OCI-LY7 (cell line): ENCODE results near the gene EMILIN1. TPM values are rescaled to one million over a fixed set of nuclear protein-coding genes. Genes with fewer than 3 reads are reported as not detected.
A peak's percentile ranks its signal among the peaks of the same experiment; 100 is the strongest.

Source experiments
- BruUV-seq: library from RNA; stranded (reverse); fragments of 400-500 nt; replicated peaks from 2 replicates; lab custom pipeline; 2021; lab: Mats Ljungman, UMichigan
- CTCF ChIA-PET: fragments of 300-600 bp; sonication (Branson Sonifier 250); formaldehyde crosslinking; loops from one replicate; lab custom pipeline; 2022; ENCODE audit warnings: antibody characterized with exemption; ENCODE audit not compliant: unreplicated experiment; lab: Charles Lee
- POLR2A ChIA-PET: fragments of 300-600 bp; sonication (Branson Sonifier 250); formaldehyde crosslinking; loops from one replicate; lab custom pipeline; 2022; ENCODE audit warnings: antibody characterized with exemption; lab: Charles Lee
- DNase-seq: peaks from one replicate; pipeline ENCODE4 v3.0.0-alpha.2; 2015; ENCODE audit warnings: low spot score
- H2AFZ ChIP-seq: fragments of 200-600 bp; sonication (generic), shearing (Covaris generic); 2 replicates; pipeline ENCODE4 v1.6.1; 2014; ENCODE audit warnings: mild to moderate bottlenecking, antibody characterized with exemption, low read length, moderate library complexity
- H3K27ac ChIP-seq: fragments of 200-600 bp; sonication (generic); 2 replicates; pipeline ENCODE4 v1.5.1; 2014; ENCODE audit warnings: mixed run types, low read depth, mild to moderate bottlenecking, moderate library complexity, low read length, inconsistent platforms; ENCODE audit not compliant: poor library complexity, severe bottlenecking
- H3K36me3 ChIP-seq: fragments of 200-600 bp; sonication (generic); 2 replicates; pipeline ENCODE4 v1.6.1; 2014; ENCODE audit warnings: mild to moderate bottlenecking, antibody characterized with exemption, low read length, moderate library complexity, mixed read lengths; ENCODE audit not compliant: insufficient read depth
- H3K4me1 ChIP-seq: fragments of 200-600 bp; sonication (generic); 2 replicates; pipeline ENCODE4 v1.5.1; 2014; ENCODE audit warnings: mild to moderate bottlenecking, low read length; ENCODE audit not compliant: insufficient read depth, poor library complexity, severe bottlenecking
- H3K4me2 ChIP-seq: fragments of 200-600 bp; sonication (generic); 2 replicates; pipeline ENCODE4 v1.6.1; 2014; ENCODE audit warnings: mild to moderate bottlenecking, low read length
- H3K4me3 ChIP-seq: fragments of 200-600 bp; sonication (generic); 2 replicates; pipeline ENCODE4 v1.5.1; 2014; ENCODE audit warnings: mild to moderate bottlenecking, low read depth, low read length; ENCODE audit not compliant: poor library complexity, severe bottlenecking
- H3K79me2 ChIP-seq: fragments of 200-600 bp; sonication (generic); 2 replicates; pipeline ENCODE4 v1.6.1; 2016; ENCODE audit warnings: low read depth, mild to moderate bottlenecking, low read length, moderate library complexity, mixed read lengths; ENCODE audit not compliant: insufficient read depth
- H3K9me2 ChIP-seq: fragments of 200-600 bp; sonication (generic); 2 replicates; pipeline ENCODE4 v1.6.1; 2016; ENCODE audit warnings: mild to moderate bottlenecking, low read length, mixed read lengths; ENCODE audit not compliant: insufficient read depth
- H3K9me3 ChIP-seq: fragments of 200-600 bp; sonication (generic); 2 replicates; pipeline ENCODE4 v1.6.1; 2014; ENCODE audit warnings: mild to moderate bottlenecking, mixed run types, low read length, mixed read lengths
- H4K20me1 ChIP-seq: fragments of 200-600 bp; sonication (generic); 2 replicates; pipeline ENCODE4 v1.6.1; 2014; ENCODE audit warnings: mild to moderate bottlenecking, antibody characterized with exemption, low read length, moderate library complexity, mixed read lengths; ENCODE audit not compliant: insufficient read depth
- EZH2phosphoT487 ChIP-seq: fragments of 200-600 bp; sonication (generic); IDR thresholded peaks from 2 replicates; pipeline ENCODE4 v1.6.1; 2018; ENCODE audit warnings: low read depth, borderline replicate concordance, mild to moderate bottlenecking, mixed run types, antibody characterized with exemption, low read length, moderate library complexity, mixed read lengths
- intact Hi-C: fragments of 100-400 bp; cut with micrococcal nuclease; formaldehyde crosslinking; loops from one replicate; pipeline ENCODE4 v1.10.0; 2022; ENCODE audit not compliant: unreplicated experiment
- total RNA-seq, 2 experiments: library from RNA; depleted of rRNA in 1 of 2; stranded (reverse); fragments of >200 nt in 1 of 2; shearing (Covaris generic) in 1 of 2; gene quantifications; 2 replicates each; pipeline ENCODE4 v1.2.3, GENCODE V29; 2014 to 2022
- TF ChIP-seq, protein P1 (sequence below): fragments of 200-600 bp; sonication (generic); conservative IDR thresholded peaks from 2 replicates; pipeline ENCODE4 v1.5.1; 2014; ENCODE audit warnings: mild to moderate bottlenecking, antibody characterized with exemption, low read length, moderate library complexity, mixed read lengths

Gene EMILIN1
- total RNA-seq, 2 experiments from 2014 or later: 2.2 to 2.7 TPM

DNA sequence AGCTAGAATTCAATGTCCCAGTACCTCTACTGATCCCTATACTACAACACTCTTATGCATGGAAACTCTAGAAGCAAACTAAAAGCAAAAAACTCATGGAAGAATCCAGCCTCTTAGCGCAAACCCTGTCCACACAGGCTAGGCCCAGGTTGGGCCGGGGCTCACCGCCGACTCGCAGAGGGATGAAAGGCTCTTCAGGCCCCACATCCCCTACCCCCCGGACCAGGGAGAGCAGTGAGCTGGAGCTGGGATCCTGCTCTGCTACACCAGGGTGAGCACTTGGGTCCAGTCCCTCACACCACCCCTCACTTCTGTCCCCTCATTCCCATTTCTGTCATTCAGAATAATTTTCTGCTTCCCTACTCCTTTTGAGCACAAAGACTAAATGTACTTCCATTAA is 9.0 kb upstream of the EMILIN1 start:
- no TSS peak for BruUV-seq
- CTCF ChIA-PET: no interaction called here
- TF ChIP-seq, protein P1, sequence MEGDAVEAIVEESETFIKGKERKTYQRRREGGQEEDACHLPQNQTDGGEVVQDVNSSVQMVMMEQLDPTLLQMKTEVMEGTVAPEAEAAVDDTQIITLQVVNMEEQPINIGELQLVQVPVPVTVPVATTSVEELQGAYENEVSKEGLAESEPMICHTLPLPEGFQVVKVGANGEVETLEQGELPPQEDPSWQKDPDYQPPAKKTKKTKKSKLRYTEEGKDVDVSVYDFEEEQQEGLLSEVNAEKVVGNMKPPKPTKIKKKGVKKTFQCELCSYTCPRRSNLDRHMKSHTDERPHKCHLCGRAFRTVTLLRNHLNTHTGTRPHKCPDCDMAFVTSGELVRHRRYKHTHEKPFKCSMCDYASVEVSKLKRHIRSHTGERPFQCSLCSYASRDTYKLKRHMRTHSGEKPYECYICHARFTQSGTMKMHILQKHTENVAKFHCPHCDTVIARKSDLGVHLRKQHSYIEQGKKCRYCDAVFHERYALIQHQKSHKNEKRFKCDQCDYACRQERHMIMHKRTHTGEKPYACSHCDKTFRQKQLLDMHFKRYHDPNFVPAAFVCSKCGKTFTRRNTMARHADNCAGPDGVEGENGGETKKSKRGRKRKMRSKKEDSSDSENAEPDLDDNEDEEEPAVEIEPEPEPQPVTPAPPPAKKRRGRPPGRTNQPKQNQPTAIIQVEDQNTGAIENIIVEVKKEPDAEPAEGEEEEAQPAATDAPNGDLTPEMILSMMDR: no peak
- TF ChIP-seq EZH2phosphoT487: no peak
- Histone ChIP-seq H3K4me1 (peaks cover 36% of the 10 kb centered on the region), H3K27ac (no peak overlapping the region), H3K9me3 (no peaks in the 10 kb centered on the region), H3K79me2 (peaks cover 26% of the 10 kb centered on the region), H3K9me2 (no peaks in the 10 kb centered on the region), H3K36me3 (peaks cover 57% of the 10 kb centered on the region), H3K4me2 (peak overlapping the region; percentile 89; the same call in 1 of the 2 replicates), H2AFZ (no peak overlapping the region), H3K4me3 (no peak overlapping the region), H4K20me1 (0 out of 2 replicates have a peak, but pooled peaks cover 4% of the 10 kb centered on the region)
- POLR2A ChIA-PET: interaction anchor here (0.7 kb wide), 1 partner anchor 181 kb away, joined by 3 read pairs; no protein-coding TSS in a partner anchor
- intact Hi-C loops: no loop called here
- DNase-seq: no peak

DNA sequence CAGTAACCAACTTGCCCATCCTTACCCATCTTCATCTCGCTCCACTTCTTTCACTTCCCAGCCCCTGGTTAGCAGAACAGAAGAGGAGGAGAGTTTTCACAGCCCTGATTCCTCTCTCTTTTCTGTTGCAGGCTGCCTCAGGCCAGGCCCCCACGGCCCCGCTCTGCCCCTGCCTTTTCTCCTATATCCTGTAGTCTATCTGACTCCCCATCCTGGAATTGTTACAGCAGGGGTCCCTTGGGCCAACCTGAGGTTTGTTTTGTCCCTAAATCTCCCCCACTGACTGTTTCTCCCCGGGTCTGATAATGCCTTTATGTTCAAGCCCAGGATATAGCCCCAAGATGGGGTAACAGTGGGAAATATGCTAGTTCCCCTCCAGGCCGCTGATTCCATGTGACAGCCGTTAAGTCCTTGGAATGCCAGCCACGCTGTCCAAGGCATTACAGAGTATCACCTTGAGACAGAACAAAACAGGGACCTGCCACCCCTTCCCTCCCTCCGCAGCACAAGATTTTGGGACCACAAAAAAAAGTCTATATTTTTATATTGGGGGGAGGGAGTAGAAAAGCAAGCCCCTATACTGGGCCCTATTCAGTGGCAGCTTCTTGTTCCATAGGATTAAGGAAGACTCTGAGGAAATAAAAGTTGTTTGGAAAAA is 8.3 kb upstream of the EMILIN1 start:
- 0 out of 2 replicates have a peak, but pooled peaks cover 4% of the 10 kb centered on the region for H4K20me1 ChIP-seq
- BruUV-seq: no TSS peak
- peaks cover 26% of the 10 kb centered on the region for H3K79me2 ChIP-seq
- no peaks in the 10 kb centered on the region for H3K9me2 ChIP-seq
- ChIA-PET CTCF (no interaction called here), POLR2A (interaction anchor here (0.6 to 1.9 kb wide), 3 partner anchors 19 to 181 kb away, joined by 3 to 14 read pairs (median 4); partner anchors contain the start of gene AGBL5)
- no peaks in the 10 kb centered on the region for H3K9me3 ChIP-seq
- H3K36me3 ChIP-seq: peaks cover 51% of the 10 kb centered on the region
- H2AFZ ChIP-seq: no peak overlapping the region
- H3K4me1 ChIP-seq: peaks cover 43% of the 10 kb centered on the region
- peak overlapping the region; percentile 89 for H3K4me2 ChIP-seq
- no peak for DNase-seq
- TF ChIP-seq, protein P1: no peak
- TF ChIP-seq EZH2phosphoT487: no peak
- intact Hi-C loops: loop anchor here (2.0 kb wide), 1 partner anchor 37 kb away; the partner anchor contains the start of gene TMEM214
- peak overlapping the region; percentile 93 for H3K4me3 ChIP-seq
- H3K27ac ChIP-seq: no peak overlapping the region
